GM12892 (cell line): ENCODE measurements around the gene RBM6.
"Not testable (repeated sequence)": the region's sequence is repeated elsewhere in the genome, so short reads cannot be mapped to it uniquely, and the experiment has no call there.

Source experiments
- DNase-seq: peaks from one replicate; pipeline ENCODE4 v3.0.0; 2011; ENCODE audit not compliant: insufficient read length
- FAIRE-seq: peaks from 2 replicates; lab custom pipeline; 2011; peaks lifted over from hg19 to GRCh38; lab: Jason Lieb, UNC
- POLR2A ChIP-seq: IDR thresholded peaks from 2 replicates; pipeline ENCODE4 v1.6.1; 2011; ENCODE audit warnings: low read depth, low read length, control low read depth
- POLR2AphosphoS5 ChIP-seq: IDR thresholded peaks from 2 replicates; pipeline ENCODE4 v1.6.1; 2011; ENCODE audit warnings: low read depth, low read length, control low read depth
- TAF1 ChIP-seq: IDR thresholded peaks from 2 replicates; pipeline ENCODE4 v1.6.1; 2011; ENCODE audit warnings: low read depth, mild to moderate bottlenecking, control low read depth, low read length, borderline replicate concordance

The RBM6 gene

DNA sequence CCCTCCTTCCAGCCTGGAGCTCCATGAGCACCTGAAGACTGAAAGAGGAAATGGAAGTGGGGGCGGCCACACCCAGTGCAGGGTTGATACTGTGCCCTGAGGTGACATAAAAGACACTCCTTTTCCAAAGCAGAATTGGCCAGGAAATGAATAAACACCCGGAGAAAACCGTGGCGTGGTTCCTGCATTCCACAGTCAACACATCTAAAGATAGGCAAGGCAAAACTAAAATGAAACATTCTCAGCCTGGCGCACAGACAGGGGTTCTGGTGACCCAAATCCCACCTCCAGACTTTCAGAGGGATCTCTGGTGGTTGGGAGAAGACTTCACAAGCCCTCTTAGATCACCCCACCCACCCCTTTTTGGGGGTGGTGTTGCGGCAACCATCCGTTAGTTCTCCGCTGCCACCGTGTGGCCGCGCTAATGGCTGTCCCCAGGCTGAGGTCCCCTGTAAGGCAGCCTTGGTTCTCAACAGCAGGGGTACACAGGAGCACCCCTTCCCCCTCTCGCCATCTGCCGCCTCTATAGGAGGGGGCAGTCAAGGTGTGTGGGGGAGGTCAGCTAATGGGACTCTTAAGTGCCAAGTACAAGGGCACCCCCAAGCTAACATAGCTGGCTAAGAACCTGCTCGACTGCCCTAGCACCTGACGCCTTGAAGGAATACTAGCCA lies 33.7 kb upstream of the RBM6 start:
- TF ChIP-seq TAF1 (no peak), POLR2AphosphoS5 (no peak), POLR2A (no peak)
- DNase-seq, result peak; percentile 78
- peak; percentile 98 for FAIRE-seq

DNA sequence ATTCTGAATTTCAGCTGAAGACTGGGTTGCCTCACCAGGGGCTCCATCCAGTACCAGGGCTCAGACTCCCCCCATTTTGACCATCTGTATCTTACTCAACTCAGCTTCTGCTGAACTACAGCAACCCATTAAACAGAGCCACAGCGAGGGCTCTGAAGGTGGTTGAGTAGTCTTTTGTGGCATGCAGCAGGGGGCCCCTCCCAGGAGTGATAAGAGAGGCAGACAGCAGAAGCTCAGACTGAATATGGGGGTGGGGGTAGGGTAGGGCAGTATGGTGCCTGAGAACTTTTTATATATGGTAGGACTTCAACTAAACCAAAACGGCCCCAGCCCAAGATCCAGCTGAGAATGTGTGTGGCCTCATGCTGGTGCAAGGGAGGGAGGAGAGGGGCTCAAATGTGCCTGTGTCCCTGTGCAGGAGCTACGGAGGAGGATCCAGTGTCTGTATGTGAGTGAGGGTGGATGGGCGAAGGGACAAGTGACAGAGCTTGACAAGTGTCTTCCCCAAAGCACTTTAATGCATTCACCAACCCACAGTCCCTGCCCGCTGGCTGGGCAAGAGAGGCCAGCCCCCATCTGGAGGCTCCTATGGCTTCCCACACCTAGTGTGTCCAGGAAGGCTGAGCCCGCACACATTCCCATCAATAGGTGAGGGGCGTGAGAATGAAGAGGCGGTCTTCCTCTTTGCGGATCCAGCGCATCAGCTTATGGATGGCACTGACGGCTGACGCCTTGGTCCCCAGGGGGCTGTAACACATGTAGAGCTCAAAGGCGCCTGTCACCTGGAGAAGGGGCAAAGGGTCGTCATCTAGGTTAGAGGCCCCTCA lies 31.4 kb upstream of the RBM6 start:
- no peak for FAIRE-seq
- DNase-seq, result no peak
- no peak for TF ChIP-seq POLR2AphosphoS5

DNA sequence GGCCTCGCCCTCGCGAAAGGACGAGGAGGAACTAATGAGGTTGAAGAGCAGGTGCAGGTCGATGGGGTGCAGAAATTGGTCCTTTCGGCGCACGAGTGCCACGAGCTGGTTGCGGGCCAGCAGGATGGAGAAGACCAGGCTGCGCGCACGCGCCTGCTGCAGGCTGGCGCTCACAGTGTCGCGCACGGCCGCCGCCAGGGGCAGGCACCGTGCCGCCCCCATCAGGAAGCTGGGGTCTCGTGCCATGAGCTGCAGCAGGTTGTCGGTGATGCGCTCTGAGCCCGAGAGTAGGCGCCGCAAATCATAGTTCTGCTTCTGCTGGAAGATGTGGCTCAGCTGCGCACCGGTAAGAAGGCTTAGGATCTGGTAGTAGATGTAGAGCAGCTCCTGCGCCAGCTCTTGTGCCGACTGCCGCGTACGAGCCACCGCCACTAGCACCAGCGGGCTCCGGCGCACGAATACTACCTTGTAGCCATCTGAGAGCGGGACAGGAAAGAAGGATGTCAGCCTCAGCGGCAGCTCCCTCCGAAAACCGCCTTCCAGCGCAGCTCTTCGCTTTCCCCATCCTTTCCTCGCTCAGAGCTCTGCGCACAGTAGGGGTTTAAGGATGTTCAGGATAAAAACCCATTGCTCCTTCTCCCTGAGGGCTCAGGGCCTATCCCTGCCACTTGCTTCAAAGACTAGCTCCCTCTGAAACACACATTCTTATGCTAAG lies 29.4 kb upstream of the RBM6 start:
- no peak for FAIRE-seq
- TF ChIP-seq POLR2A (no peak), POLR2AphosphoS5 (no peak), TAF1 (no peak)
- DNase-seq, result no peak

DNA sequence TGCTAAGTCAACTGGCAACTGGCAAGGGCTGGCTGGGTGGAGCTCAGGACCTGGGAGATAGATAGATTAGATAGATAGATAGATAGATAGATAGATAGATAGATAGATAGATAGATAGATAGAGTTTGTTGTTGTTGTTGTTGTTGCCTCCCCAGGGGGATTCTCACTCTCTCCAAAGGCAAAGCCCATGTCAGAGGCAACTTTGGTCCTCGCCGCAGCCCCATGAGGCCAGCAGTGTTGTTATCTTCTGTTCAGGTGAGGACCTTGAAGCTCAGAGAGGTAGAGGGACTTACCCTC lies 28.9 kb upstream of the RBM6 start:
- DNase-seq (no peak), FAIRE-seq (no peak)
- TF ChIP-seq POLR2A, result no peak
- TF ChIP-seq TAF1, result no peak
- TF ChIP-seq POLR2AphosphoS5, result no peak

DNA sequence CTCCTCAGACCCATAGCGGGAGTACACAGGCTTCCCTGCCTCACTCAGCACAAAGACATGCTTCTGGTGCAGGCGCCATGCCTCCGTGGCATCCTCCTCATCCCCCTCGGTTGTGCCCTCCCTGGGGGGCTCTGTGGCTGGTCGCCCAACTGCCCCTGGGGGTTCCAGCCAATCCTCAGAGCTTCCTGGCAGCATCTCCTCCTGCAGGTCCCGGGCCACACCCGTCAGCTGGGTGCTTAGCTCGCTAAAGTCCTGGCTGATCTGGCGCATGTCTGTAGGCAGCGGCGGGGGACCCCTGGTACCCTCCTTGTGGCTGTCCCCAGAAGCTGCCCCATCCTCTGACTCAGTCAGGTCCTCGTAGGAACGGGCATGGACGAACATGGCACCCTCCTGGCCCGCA lies 28.3 kb upstream of the RBM6 start:
- no peak for TF ChIP-seq TAF1
- no peak for TF ChIP-seq POLR2A
- no peak for TF ChIP-seq POLR2AphosphoS5
- DNase-seq (no peak), FAIRE-seq (no peak)

DNA sequence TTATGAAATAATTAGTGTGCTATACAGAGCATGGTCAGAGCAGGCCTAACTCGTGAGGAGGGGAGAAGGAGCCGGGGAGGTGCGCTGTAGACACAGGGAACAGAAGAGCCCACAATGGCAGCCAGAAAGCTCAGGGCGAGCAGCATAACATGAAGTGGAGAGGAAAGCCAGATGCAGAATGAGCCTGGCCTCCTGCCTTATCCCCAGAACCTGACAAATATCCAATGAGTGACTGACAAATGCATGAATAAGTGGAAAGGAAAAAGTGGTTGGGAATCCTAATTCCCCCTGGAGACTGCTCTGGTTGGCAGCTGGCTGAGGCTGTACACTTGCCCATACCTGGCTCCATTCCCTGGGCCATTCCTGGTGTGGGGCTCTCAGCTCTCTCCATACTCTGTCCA lies 27.1 kb upstream of the RBM6 start:
- TF ChIP-seq POLR2A (no peak), TAF1 (no peak), POLR2AphosphoS5 (no peak)
- DNase-seq, result no peak
- no peak for FAIRE-seq

DNA sequence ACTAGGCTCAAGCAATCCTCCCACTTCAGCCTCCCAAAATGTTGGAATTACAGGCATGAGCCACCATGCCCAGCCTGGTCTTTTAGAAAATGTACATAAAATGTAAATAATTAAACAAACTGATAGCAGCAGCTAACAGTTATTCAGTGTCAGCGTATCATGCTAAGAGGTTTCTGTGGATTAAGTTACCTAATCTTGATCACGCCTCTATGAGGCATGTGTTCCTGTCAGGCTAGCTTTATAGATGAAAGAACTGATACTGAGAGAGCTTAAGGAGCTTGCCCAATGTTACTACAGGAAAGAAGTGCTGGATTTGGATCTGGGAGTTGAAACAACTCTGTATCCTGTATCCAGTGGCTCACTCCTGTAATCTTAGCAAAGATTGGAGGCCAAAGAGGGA lies 25.0 kb upstream of the RBM6 start:
- no peak for DNase-seq
- TF ChIP-seq POLR2A (no peak), TAF1 (no peak), POLR2AphosphoS5 (no peak)
- no peak for FAIRE-seq

DNA sequence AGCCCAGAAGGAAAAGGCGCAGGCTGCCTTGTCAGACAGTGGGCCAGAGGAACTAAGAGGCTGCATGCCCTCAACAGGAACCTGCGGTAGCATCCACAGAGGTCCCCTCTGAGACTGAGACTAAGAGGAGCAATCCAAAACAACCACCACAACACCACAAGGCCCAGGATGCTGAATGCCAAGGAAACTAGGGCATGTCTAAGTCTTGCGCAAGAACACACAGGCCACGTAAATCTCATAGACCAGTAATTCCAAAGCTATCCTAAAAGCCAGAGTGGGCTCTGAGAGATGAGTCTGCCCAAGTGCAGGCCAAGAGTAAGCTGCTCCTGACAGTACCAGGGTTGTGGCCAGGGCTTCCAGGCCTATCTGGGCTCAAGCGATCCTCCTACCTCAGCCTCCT lies 23.3 kb upstream of the RBM6 start:
- no peak for TF ChIP-seq POLR2AphosphoS5
- no peak for TF ChIP-seq TAF1
- no peak for TF ChIP-seq POLR2A
- no peak for DNase-seq
- no peak for FAIRE-seq

DNA sequence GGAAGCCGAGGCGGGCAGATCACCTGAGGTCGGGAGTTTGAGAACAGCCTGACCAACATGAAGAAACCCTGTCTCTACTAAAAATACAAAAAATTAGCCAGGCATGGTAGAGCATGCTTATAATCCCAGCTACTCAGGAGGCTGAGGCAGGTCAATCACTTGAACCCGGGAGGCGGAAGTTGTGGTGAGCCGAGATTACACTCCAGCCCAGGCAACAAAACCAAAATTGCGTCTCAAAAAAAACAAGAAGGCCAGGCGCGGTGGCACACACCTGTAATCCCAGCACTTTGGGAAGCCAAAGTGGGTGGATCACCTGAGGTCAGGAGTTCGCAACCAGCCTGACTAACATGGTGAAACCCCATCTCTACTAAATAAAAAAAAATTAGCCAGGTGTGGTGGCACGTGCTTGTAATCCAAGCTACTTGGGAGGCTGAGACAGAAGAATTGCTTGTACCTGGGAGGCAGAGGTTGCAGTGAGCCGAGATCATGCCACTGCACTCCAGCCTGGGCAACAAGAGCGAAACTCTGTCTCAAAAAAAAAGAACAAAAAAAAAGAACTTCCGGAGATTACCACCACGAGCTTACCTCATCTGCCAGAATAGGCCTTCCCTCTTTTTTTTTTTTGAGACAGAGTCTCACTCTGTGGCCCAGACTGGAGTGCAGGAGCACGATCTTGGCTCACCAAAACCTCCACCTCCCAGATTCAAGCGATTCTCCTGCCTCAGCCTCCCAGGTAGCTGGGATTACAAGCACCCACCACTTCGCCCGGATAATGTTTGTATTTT lies 22.0 kb upstream of the RBM6 start:
- DNase-seq, FAIRE-seq: not testable (repeated sequence)

DNA sequence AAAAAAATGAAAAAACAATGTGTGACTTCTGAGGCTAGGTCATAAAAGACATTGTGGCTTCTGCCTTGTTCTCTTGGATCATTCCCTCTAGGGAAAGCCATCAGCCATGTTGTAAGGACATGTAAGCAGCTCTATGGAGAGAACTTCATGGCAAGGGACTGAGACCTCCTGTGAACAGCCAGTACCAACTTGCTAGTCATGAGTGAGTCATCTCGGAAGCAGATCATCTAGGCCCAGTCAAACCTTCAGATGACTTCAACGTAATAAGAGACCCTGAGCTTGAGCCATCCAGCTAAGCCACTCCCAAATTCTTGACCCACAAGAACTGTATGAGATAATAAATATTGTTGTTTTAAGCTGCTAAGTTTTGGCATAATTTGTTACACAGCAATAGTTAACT lies 15.3 kb upstream of the RBM6 start:
- no peak for TF ChIP-seq TAF1
- no peak for TF ChIP-seq POLR2AphosphoS5
- TF ChIP-seq POLR2A, result no peak
- no peak for FAIRE-seq
- DNase-seq, result no peak

DNA sequence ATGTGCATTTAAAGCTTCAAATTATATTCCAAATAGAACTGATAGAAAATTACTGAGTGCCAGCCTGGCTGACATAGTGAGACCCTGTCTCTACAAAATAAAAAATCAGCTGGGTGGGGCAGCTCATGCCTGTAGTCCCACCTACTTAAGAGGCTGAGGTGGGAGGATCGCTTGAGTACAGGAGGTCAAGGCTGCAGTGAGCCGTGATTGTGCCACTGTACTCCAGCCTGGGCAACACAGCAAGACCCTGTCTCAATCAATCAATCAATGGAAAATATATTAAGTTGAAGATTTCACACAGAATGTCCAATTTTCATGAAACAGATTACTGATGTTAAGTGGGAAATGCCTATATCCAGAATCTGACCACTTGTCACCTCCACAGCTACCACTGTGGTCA lies 14.5 kb upstream of the RBM6 start:
- TF ChIP-seq POLR2AphosphoS5 (no peak), POLR2A (no peak), TAF1 (no peak)
- FAIRE-seq, result no peak
- no peak for DNase-seq

DNA sequence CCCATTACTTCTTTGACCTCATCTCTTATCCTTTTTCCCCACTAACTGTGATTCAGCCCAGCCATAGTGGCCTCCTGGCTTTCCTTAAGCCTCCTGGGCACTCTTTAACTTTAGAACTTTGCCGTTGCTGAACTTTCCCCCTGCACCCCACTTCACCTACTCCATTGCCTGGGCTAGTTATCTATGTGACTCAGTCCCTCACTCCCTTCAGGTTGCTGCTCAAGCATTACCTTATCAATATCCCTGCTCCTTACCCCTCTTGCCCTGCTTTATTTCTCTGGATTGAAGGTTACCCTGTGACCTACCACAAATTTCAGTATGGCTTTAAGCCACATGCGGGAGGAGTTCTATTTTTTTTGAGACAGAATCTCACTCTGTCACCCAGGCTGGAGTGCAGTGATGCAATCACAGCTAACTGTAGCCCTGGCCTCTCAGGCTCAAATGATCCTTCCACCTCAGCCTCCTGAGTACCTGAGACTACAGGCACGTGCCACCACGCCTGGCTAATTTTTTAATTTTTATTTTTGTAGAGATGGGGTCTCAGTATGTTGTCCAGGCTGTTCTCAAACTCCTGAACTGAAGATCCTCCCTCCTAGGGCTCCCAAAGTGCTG lies 13.7 kb upstream of the RBM6 start:
- no peak for DNase-seq
- TF ChIP-seq POLR2A (no peak), TAF1 (no peak), POLR2AphosphoS5 (no peak)
- FAIRE-seq, result no peak
